ENCODE data around the gene RAB3GAP2.
"Not testable (repeated sequence)": the region's sequence is repeated elsewhere in the genome, so short reads cannot be mapped to it uniquely, and the experiment has no call there.

The RAB3GAP2 gene

DNA sequence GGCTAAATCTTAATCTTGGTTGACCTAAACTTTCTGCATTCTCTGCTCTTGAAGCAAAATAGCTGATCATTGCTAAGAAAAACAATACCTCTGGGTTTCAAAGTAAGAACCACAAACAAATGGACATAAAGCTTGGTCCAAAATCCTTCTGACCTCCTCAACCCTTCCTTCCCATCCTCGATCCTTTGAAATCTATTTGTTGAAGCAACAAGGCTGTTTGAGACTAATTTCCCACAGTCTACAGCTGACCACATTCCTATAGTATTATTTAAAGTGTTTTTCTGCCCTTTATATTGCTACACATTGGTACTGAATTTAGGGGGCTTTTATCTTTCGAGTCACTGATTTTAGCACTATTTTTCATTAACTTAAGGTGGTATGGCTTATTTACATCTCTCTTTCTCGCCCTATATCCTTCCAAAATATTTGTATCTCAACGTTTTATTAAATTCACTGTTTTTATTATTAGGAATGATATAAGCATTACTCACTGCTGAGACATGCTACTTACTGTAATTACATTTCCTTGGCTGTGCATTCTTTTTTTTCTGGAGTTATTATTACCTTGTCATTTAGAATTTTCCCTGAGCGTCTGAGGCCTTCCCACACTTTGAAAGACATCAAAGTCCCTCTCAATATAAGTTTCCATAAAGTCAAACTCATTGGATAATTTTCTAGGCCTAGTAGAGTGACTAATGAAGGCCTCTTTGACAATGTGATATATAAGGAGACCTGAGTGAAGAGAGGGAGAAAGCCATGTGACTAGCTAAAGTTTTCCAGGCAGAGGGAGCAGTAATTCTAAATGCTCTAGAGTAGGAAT lies 73.9 kb downstream of the RAB3GAP2 start:
- DNase-seq (ENCODE audit: low read depth): no peak

DNA sequence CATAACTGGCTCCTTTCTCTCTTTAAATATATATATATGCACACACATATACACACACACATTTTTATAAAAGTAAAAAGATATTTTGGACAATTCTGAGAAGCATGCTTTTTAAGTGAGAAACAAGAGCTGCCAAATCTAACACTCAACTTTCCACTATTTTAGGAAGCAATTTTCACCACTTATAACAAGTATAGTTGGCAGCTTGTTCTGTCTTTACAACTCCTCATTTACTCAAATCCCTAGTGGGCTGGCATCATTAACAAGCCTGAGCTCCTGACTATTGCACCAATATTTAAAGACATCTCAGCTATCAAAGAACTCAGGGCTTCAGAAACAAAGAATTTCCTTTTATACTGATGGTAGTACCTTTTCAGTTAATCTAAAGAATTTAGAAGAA lies 76.6 kb downstream of the RAB3GAP2 start:
- DNase-seq (ENCODE audit: low read depth): no peak

DNA sequence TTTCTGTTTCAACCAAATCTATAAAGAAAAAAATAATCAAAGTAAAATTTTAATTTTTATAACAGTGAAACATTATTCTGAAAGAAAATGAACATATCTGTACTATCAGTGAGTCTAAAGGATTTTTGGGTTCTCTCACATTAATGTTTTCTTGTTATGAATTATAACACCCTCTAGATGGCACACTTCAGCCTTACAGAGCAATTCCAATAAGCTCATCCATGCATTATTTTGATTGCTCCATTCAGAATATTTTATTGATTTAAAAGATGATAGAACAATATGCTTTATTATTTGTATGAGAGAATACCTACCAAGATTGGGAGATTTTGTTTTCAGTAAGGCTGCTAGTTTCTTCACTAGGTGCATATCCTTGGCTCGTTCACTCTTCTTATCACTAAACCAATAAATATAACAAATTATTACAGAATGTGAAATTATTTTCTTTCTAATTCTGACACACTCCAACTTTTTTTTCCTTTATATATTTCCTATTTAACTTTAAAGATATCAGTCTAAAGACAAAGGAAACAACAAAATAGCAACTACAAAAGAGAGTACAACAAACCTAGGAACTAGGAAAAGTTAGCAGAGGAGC lies 82.4 kb downstream of the RAB3GAP2 start:
- peak; percentile 13 for DNase-seq (ENCODE audit: low read depth)

DNA sequence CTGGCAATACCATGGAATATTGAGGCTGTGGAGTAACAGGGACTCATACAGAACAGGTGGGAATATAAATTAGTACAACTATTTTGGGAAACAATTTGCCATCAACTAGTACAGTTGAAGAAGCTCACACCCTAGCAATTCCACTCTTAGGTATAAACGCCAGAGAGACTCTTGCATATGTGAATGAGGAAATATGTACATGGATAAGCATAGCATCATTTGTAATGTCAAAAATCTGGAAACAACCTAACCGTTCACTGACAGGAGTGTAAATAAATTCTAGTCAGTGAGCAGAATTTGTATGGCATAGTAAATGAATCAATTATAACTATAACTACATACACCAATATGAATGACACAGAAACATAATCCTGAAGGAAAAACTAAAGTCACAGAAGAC lies 83.7 kb downstream of the RAB3GAP2 start:
- DNase-seq (ENCODE audit: low read depth): no peak

DNA sequence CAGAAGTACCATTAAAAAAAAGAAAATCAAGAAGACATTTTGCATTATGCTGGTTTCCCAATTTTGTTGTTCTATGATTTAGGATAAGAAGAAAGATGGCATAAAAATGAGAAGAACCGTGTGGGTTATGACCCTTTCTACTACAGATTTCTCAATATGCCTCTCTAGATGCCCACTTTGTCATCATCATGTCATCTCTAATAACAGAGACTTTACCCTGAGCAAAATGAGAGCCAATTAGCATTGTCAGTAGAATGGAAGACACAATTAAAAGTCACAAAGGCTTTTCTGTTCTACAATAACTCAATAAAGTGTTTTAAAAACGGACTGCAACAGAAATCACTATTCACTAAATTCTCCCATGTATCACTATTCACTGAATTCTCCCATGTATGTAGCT lies 85.5 kb downstream of the RAB3GAP2 start:
- DNase-seq (ENCODE audit: low read depth): no peak

DNA sequence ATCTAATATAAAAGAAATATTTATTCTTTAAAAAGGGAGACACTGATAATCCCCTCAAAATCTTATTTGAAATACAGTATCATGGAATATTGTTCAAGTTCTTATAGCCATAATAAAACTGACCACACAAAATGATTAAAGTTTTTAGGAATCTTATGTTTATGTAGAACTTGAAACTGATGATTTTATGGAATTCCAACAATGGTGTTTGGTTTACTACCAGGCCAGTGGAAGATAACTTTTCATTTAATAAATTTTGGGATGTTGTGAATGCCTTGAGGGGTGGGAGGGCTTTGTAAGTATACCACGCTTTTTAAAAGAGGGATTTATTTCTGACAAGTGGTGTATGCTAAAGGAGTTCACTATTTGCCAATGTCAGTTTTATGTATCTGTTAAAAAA lies 87.7 kb downstream of the RAB3GAP2 start:
- DNase-seq (ENCODE audit: low read depth): no peak

DNA sequence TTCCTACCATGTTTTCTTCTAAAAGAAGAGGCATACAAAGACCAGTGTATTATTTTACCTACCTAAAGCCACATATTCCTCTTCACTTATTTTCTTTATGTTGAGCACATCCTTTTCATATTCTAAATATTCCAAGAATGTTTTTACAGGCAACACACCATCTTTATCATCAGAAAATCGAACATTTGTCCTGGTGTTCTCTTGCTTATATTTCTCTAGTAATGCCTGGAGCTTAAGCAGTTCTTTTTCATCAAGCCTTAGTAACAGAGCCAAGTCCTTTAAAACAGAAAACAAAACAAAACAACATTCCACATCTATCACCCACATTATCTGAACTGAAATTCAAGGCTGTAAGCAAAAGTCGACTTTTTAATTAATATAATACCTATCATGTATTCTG lies 89.6 kb downstream of the RAB3GAP2 start:
- no peak for DNase-seq (ENCODE audit: low read depth)

DNA sequence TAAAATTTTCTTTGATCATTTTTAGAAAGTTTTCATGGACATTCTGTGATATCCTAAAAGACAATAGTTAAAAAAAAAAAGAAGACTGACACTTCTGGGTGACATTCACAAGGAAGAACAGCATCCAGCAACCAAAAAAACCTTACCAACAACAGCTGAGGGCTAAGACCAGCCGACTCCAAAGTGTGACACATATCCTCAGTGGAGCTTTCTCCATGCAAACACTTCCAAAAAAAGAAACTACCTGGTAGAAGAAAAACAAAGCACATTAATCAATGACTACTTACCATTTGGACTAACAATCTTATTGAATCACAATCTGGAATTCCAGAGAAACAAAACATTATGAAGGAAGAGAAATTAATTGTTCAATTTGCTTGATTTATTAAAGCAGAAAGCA lies 90.1 kb downstream of the RAB3GAP2 start:
- no peak for DNase-seq (ENCODE audit: low read depth)

DNA sequence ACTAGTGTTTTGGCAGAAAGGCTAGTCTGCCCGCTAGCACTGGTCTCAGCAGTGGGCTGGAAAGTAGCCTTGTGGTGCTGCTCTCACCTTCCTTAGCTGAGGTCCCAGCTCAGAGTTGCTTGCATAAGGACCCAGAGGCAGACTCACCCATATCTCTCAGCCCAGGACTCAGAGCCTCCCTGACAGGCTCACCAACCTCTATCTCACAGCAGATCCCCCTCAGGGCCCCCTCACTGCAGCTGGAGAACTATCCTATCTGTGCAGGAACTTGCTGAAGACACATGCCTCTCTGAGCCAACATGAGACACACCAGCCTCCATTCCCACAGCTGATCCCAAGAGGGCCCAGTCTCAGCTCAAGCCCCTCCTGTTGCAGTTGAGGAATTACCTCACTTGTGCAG lies 95.7 kb downstream of the RAB3GAP2 start:
- DNase-seq (ENCODE audit: low read depth): no peak

DNA sequence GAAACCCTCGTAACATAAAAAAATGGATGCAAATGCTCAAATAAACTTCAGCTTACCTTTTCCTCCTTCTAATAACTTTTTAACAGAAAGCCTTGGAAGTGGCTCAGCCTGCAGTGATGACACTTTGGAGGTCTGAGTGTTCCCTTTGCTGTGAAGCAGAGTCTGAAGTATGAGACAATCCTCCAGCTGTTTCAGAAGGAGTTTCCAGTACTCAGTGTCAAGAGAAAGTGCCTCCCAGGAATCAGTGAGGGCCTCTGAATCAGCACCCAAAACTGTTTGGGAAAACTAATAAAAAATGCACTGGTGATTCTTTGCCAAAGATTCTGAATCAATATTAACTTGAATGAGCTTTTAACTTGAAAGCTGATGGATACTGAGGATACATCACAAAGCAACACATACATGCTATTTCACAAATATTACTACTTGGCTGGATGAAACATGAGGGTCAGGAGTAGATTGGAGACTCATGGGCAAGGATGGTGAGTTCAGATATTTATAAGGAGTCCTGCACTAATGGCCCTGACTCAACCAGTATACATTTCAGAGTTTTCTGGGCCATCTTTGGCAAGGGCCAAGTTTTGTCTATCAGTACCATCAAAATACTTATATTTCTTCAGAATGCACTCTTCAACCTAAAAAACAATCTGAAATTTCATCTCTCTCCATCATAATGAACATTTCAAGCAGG lies 101.3 kb downstream of the RAB3GAP2 start:
- peak; percentile 18 for DNase-seq (ENCODE audit: low read depth)

DNA sequence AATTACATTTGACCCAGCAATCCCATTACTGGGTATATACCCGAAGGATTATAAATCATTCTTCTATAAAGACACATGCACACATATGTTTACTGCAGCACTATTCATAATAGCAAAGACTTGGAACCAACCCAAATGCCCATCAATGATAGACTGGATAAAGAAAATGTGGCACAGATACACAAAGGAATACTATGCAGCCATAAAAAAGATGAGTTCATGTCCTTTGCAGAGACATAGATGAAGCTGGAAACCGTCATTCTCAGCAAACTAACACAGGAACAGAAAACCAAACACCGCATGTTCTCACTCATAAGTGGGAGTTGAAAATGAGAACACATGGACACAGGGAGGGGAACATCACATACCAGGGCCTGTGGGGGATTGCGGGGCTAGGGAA lies 102.4 kb downstream of the RAB3GAP2 start:
- DNase-seq (ENCODE audit: low read depth): not testable (repeated sequence)

DNA sequence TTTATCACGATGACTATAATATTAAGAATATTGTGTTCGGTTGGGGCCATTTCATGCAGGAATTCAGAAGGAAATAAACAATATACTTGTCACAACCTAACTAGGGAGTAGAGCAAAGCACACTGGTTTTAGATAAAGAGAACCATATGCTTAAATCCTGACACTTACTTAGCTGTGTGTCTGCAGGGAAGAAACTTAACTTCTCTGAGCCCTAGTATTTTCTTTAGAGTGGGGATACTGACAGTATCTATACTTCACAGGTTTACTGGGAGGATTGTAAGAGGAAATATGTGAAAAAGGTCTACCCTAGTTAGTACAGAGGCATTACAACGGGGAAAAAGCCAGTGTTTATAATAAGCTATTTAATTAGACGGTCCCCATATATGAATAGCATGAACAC lies 105.4 kb downstream of the RAB3GAP2 start:
- DNase-seq (ENCODE audit: low read depth): no peak

DNA sequence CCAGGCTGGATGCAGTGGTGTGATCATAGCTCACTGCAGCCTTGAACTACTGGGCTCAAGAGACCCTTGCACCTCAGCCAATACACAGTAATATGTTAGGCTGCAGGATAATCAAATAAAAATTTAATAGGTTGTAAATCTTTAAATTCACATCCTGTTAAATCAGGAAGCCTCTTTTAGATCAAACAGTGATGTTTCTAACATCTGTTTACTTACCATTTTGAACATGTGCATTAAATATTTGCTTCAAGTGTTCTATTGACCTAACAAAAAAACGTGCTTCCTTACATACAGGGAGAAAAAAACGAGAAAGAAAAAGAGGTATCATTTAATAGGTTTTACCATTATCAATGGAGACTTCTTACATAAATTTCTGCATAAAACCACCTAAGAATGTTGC lies 107.7 kb downstream of the RAB3GAP2 start:
- DNase-seq (ENCODE audit: low read depth): no peak

DNA sequence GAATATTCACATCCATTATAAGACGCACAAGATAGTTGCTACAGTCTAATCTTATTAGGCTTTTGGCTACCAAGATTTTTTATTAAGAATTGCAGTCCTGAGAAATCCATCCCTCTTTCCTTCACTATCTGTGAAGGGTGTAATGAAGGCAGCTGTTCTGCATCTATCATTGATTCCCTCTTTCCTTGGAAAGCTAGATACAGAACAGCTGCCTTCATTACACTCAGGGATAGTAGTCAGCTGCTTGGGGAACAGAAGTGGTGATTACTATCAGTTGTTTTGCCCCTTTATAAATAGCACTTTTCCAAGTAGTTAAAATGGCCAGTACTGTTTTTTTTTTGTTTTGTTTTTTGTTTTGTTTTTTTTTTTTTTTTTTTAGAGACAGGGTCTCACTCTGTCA lies 108.1 kb downstream of the RAB3GAP2 start:
- DNase-seq (ENCODE audit: low read depth): no peak

DNA sequence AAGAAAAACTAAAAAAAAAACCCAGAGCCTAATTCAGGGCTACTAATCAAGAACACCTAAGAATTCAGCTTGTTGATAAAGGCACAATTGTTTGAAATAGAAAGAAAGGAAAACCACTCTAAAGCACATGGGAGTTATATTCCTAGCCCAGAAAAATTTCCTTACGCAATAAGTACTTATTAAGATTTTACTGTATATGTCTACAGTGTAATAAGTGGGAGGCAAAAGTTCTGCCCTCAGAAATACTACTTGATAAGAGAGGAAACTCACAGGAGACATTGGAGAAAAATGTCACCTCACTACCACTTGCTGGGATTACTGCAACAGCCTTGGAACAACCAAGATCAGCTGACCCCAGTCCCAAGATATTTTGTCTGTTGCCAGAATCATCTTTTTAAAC lies 112.2 kb downstream of the RAB3GAP2 start:
- no peak for DNase-seq (ENCODE audit: low read depth)

DNA sequence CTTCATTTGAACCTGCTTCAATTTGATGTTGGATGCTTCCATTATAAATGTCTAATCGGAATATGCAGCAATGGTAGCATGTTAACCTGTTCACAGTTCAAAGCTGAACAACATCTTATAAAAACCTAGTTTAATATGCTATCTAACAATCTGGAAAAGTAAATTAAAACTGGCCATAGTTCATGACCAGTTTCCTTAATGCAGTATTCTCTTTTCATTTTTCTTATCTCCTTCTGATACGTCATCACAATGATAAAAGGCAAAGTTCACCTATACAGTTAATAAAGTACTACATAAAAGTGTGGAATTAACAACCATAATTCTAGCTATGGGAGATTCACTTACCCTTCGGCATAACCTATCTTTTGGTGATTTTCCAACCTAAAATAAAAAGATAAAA lies 113.2 kb downstream of the RAB3GAP2 start:
- DNase-seq (ENCODE audit: low read depth): no peak

DNA sequence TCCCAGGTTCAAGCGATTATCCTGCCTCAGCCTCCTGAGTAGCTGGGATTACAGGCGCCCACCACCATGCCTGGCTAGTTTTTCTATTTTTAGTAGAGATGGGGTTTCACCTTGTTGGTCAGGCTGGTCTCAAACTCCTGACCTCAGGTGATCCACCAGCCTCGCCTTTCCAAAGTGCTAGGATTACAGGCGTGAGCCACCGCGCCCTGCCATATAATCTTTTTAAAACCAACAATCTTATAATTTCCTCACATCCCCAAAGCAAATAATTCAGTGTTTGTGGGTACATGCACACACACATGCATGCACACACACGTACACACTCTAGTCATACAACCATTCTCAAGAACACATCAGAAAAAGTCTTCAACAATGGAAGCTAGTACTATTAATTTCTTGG lies 113.7 kb downstream of the RAB3GAP2 start:
- DNase-seq (ENCODE audit: low read depth): not testable (repeated sequence)

DNA sequence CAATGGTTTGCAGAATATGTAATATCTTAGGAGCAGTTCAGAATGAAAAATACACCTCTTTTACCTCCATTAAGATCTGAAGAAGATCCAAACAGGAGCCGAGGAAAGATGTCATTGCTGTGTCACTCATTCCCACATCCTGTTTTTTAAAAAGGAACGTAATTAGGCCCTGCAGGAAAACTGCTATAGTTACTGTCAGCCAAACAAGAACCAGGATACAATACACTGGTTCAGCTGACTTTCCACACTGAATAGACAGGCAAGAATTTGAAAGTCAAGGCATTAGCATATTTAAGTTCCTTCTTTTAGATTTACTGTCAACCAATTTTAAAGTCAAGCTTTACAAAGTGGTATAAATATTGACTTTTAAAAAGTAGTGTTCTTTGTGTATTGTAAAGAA lies 114.5 kb downstream of the RAB3GAP2 start:
- no peak for DNase-seq (ENCODE audit: low read depth)

DNA sequence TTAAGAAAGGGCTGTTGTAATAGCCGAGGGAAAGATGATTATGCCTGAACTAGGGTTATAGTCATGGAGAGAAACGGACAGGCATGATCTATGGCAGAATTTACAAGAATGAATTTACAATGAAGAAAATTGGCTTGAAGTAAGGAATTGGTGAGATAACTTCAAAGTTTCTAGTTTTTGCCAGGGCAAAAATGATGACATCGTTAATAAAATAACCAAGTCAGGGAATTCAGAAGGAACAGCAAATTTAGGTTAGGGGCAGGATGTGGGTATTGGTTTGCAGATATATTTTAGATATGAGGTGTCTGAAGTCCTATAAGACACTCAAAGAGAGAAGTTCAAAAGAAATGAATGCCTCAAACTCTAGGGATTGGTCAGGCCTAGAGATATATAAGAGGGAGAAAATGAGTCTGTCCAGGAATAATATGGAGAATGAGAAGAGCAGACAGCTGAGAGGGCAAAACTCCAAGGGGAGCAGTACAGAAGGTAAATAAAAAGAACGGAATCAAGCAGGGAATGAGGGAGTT lies 115.6 kb downstream of the RAB3GAP2 start:
- DNase-seq (ENCODE audit: low read depth): no peak

DNA sequence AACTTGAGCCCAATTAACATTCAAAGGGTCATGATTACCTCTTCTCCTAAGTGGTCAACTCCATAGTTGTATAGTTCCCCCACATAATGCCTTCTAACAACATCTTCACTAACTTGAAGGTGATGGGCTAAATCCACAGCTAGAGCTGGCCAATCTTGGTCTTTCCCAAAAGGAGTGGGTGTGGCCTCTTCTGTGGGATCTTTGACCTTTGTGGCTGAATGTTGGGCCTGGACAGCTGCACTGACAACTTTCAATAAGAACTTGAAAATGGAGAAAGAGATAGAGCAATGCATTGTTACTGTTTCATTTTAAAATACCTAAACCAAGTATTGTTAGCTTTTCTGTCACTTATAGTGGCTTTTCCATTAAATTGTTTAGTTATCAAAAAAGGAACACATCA lies 119.1 kb downstream of the RAB3GAP2 start:
- DNase-seq (ENCODE audit: low read depth): no peak

DNA sequence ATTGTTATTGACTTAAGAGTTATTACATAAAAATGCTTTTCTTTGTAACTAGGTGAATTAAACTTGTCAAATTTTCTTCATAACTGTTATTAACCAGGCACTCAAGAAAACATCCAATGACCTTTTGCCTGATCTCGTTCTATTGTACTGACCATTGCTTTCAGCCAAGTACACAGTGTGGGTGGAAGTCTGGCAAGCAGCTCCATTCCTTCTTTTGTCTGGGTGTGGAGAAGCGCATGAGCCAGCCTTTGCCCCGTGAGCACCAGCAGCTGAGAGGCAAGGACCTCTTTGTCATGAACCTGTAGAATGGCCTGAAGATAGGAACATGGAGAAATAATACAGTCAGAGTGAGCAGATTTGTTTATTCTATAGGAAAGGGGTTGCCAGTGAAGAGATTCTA lies 120.8 kb downstream of the RAB3GAP2 start:
- no peak for DNase-seq (ENCODE audit: low read depth)

DNA sequence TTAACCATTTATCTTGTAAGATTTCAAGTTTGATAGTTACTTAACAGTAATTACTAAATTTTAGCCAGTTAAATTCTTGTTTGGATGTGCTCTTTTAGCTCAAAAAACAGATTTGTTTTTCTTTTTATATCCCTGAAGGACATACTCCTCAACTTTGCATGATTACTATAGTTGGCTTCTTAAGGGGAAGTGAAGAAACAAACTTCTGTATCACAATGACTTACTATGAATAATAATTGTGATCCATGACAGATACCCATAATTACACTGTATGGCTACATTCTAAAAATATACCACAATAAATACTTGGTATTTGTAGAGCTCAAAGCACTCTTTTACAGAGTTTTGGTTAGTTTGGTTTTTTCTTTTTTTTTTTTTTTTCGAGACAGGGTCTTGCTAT lies 122.5 kb downstream of the RAB3GAP2 start:
- DNase-seq (ENCODE audit: low read depth): no peak

DNA sequence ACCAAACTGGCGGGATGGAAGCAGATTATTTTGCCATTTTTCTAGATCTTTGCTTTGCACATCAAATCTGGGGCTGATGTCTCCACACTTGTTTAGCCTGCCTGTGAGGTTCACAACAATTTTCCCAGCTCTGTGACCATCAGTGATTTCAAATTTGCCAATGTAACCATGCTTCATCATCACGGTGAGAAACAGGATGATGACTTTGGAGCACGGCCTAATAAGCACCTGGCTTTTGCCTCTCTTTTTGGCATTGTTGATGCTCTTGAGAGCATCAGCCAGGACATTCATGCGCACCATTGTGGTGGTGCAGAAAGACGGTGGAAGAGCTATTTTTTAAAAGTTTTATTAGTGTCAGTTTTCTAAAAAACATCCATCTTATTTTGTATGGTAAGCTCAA lies 128.2 kb downstream of the RAB3GAP2 start:
- DNase-seq (ENCODE audit: low read depth): no peak

All from stromal cell of bone marrow (primary cell).